Activated T-cell treated with anti-CD3 and anti-CD28 coated beads for 24 hours (primary cell): Measurements from ENCODE around the gene ADAM12.

Experiments
- DNase-seq: peaks from one replicate; pipeline ENCODE4 v3.0.0-alpha.2; 2020; ENCODE audit warnings: low read depth

ADAM12 gene

DNA sequence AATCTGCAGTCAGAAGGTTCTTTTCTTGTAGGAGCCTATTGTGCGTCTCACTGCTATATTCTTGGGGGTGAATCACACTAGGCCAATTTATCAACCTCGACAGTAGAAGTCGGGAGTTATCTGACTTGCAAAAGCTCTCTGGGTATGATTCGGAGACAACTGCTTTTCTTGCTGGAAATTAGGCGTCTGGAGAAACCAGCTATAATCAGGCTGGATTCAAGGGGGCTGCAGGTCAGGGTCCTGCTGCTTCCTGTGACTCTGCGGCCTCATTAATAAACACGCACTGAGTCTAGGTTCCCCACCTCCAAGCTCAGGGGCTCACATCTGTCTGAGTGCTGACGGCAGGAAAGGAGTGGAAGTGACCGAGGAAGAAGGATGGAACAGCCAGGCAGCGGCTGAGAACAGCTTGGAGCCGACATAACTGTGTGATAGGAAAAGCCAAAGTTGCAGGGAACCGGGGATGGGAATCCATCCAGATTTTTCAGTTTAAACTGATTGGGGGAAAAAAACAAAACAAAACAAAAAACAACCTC, 307.3 kb downstream of the ADAM12 start:
- no peak for DNase-seq

- no peak for DNase-seq
Observed at GRCh38 chr10:126080291-126080825, 307.9 kb downstream of the ADAM12 start.

- DNase-seq, result no peak
Observed at GRCh38 chr10:126075009-126075408, 313.3 kb downstream of the ADAM12 start.

GRCh38 chr10:126074291-126074690, 314.0 kb downstream of the ADAM12 start:
- no peak for DNase-seq

DNA sequence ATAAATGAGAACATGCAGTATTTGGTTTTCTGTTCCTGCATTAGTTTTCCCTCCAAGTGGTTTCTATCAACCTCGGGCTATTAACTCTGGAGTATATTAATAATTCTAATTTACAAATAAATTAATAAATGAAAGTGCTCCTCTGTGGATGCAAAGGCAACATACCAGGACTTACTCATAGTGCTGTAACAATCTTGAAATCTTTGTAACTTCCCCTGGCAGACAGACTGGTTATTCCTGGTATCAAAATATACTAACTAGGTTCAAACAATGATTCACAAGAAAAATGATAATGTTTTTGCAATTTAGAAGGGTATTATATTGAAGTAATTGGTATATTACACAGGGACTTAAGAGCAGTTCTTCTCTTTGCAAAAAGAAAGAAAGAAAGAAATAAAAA, 314.7 kb downstream of the ADAM12 start:
- DNase-seq, result no peak

DNA sequence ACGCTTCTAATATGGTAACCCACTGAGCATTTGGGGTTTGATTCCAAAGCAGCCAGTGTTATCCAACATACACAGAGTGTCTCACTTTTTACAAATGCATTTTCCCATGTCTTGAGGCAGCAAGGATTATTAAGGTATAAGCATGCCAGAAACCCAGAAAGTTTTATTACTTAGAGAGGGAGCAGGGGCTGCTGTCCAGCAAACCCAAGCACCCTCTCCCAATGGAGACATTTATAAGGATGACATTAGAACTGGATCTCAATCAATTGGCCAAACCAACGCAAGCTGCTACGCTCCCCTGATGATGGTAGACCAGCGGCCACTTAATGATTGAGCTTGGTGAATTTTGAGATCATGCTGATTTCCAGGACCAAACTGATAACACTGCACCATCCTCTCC, 315.7 kb downstream of the ADAM12 start:
- no peak for DNase-seq

DNA sequence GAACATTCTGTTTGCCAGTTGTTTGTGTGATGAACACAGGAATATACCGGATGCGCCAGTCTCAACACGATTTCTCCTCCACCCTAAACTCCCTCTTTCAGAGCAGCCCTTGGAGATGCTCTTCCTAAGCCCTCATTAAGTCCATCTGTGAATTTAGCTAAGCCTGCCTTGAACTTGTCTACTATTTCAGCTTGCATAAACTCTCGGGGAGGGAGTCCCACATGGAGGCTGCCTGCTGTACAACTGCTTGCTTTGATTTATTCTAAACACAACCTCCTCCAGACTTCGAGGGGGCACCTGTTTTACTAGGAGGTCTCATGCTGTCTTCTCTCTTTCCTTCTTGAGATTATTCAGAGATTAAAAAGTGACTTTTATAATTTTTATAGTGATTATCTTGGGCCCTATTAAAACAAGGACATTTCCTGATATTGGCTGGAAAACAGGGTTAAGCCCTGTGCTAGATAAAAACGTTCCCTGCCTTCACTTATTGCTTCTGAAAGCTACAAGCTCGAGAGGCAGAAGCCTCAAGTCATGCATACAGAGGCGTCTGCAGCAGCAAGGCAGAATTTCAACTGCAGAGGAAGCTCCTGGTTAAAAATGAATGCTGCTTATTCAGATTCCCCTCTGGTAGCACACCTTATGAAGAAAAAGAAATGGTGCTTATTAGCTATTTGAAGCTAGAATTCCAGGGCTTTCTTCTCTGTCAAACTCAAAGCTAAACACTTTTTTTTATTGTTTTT, 317.6 kb downstream of the ADAM12 start:
- DNase-seq, result no peak

DNA sequence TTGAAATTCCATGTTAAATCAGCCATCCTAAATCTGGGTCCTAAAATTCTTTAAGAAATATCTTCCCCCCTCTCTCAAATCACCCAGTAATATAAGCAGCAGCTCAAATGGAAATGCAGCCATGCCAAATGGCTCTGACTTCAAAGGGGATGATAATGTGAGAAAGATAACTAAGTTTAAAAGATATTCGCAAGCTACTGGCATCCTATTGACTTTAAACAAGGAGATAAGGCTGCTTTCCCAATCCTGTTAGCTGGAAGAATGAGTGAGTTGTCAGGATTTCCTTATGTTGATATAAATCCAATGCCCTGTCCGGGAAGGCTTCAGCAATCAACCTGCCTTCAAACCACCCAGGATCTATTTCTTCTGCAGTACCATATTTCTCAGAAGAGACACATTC, 320.0 kb downstream of the ADAM12 start:
- no peak for DNase-seq

- DNase-seq, result no peak
Observed at GRCh38 chr10:126066456-126066855, 321.8 kb downstream of the ADAM12 start.

DNA sequence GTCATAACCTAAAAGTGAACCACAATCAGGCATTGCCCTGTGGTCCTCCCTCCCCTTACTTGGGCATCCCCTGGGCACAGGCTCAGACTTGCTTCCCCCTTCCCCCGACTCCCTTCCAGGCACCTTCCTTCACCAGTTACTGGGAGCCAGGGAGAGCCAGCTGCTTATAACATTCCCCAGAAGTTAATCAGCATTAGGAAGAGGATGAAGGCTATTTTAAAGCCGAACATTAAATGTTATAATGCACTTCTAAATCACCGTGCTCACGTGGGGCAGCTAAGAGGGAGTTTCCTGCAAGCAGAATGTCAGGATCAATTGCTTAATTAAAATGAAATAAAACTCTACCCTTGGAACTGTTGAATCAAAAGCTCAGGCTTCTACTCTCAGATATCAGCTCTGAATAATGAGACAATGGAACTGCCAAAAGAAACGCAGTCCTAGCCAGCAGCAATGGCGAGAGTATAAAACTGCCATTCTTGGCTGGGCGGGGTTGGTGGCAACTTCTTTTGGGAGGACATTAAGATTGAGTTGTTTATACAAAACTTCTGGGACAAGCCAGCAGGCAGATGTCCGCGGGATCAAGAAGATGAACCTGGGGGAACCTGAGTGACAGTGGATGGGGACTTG, 322.4 kb downstream of the ADAM12 start:
- no peak for DNase-seq

DNA sequence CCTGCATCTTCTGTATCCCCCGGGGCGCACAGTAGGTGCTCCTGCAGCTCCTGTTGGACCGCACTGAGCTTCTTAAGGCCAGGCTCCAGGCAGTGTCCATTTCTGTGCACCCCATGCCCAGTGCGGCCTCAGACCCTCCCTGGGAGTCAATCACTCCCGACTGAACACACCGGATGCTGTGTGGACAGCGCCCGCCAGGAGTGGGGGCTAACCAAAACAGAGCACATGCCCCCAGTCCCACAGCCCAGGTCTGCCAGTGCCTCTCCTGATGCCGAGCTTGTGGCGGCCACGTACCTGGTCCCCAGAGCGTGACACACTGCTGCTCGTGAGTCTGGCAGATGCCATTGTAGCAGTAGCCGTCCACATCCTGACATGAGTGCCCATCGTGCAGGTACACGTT, 323.8 kb downstream of the ADAM12 start:
- DNase-seq, result no peak

DNA sequence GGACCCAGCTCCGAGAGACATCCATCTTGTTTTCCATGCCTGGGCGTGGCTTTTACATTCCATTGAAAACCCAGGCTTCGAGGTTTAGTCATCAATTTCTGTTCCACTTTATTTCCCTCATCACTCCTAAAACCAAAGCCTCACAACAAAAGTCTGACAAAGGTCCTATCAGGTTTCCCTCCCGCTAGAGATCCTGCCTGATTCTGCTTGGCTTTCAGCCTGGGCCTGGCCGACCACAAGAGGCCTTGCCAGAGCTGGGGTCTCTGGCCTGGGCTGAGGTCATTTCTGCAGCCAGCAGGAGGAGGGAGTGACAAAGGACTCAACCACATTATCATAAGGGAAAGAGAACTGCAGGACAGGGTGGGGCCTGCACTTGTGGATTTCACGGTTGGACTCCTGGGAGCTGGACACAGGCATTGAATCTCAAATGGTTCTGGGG, 324.9 kb downstream of the ADAM12 start:
- DNase-seq, result no peak

GRCh38 chr10:126062131-126063032, 325.9 kb downstream of the ADAM12 start:
- no peak for DNase-seq

- DNase-seq, result no peak
Observed at GRCh38 chr10:126061526-126061925, 326.8 kb downstream of the ADAM12 start.

DNA sequence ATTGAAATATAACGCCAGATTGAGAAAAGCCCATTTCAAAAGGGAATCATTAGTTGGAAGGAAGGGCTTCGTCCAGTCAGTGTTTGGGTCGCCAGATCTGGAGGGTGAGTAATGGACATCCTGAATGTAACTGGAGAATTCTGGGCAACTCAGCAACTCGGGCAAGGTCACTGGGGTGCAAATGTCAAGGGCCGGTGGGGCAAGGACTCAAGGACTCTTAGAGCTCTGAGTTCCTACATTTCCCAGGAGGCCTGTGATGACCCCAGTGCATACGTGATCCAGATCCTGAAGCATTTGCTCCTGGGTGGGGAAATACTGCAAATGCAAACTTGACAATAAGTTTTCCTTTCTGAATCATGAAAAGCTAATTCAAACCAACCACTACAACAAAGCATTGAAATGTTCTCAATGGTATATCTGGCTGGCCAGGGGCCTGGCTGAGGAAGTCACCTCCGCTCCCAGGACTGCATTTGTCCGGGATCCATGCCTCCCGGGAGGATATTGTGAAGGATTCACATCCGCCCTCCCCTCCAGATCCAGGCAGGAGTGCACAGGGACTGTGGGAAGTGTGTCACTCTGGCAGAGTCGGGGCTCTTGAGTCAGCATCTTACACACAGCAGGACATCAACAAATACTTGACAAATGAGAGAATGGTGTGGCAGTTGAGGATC, 327.9 kb downstream of the ADAM12 start:
- no peak for DNase-seq

GRCh38 chr10:126059076-126059826, 329.0 kb downstream of the ADAM12 start:
- no peak for DNase-seq

GRCh38 chr10:126058507-126058906, 329.8 kb downstream of the ADAM12 start:
- DNase-seq, result no peak

DNA sequence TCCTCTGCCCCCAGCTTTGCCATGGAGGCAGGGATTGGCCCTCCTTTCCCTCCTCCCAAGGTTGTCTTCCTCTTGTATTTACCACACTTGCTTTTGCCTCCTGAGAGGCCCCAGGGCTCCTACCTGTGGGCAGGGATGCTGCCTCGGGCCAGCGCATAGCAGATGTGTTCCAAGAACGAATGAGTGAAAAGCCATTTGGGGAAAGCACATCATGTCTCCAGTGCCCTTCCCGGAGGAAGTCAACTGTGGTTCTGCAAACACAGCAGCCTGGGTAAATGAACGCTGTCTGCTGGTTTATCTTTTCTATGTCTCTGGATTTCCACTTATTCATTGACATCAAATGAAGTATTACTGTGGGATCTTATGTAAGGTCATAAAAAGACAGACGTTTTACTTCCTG, 330.2 kb downstream of the ADAM12 start:
- no peak for DNase-seq

GRCh38 chr10:126057494-126057893, 330.8 kb downstream of the ADAM12 start:
- no peak for DNase-seq

GRCh38 chr10:126054191-126054590, 334.1 kb downstream of the ADAM12 start:
- no peak for DNase-seq

DNA sequence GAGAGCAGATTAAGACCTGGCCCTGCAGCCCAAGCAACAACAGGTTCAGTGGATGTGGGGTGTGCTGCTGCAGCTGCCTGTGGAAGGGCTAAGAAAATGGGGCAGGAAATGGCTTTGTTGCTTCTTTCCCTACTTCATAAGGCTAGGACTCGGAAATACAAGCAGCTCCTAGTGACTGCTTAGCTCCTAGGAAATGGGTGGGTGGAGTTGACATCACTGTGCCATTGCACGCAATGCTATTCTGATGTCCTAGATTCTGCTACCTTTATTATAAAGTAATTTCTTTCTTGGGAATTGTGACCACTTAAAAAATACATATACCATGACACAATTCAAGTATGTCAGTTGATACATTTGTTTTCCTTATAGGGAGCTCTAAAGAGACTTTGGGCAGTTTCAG, 336.1 kb downstream of the ADAM12 start:
- DNase-seq, result no peak
